K562 (cell line): ENCODE measurements around the gene RNASEH2C. TPM values are rescaled to one million over a fixed set of nuclear protein-coding genes. Genes with fewer than 3 reads are reported as not detected.

Source experiments
- ATAC-seq: fragments of 200-7000 bp; cut with Tn5 transposase; 3 replicates; pipeline ENCODE4 v1.9.1; 2020; ENCODE audit warnings: moderate library complexity
- BruUV-seq: library from RNA; stranded (reverse); fragments of 400-500 nt; replicated peaks from 2 replicates; lab custom pipeline; 2021; lab: Mats Ljungman, UMichigan
- CTCF ChIA-PET: fragments of 300-600 bp; formaldehyde crosslinking; extraction: SDS; loops from one replicate; lab custom pipeline; 2021; ENCODE audit warnings: low intra/inter-chr PET ratio; lab: Yijun Ruan, JAX
- POLR2A ChIA-PET: fragments of 300-600, 350-650 bp; sonication (Branson Sonifier 250); formaldehyde crosslinking; extraction: SDS; loops from one replicate; lab custom pipeline; 2021; ENCODE audit warnings: antibody characterized with exemption, inconsistent platforms; lab: Yijun Ruan, JAX
- DNase-seq, 4 experiments: peaks; one replicate each; pipeline versions ENCODE4 v3.0.0 to v3.0.0-alpha.2; 2011 to 2018; ENCODE audit warnings: low spot score in 3 of 4, mixed read lengths in 3 of 4; ENCODE audit errors: extremely low read depth in 1 of 4
- FAIRE-seq: peaks from 2 replicates; lab custom pipeline; 2011; peaks lifted over from hg19 to GRCh38; lab: Jason Lieb, UNC
- H2AFZ ChIP-seq: 2 replicates; pipeline ENCODE4 v1.6.0; 2011; ENCODE audit warnings: low read depth, low read length, control low read depth, inconsistent platforms
- H3K27ac ChIP-seq: fragments of 200-600 bp; 3 replicates; pipeline ENCODE4 v1.8.0; 2011; ENCODE audit warnings: low read depth, mild to moderate bottlenecking, control low read depth, inconsistent platforms, low read length, moderate library complexity, mixed read lengths; ENCODE audit errors: extremely low read depth
- H3K27me3 ChIP-seq, 2 experiments: fragments of 300-600 bp in 1 of 2; 2 replicates in 1 of 2; 3 replicates in 1 of 2; pipeline versions ENCODE4 v1.6.0 to v1.8.0; 2011; ENCODE audit warnings: inconsistent platforms in 2 of 2, low read length in 2 of 2, mild to moderate bottlenecking in 1 of 2, mixed read lengths in 1 of 2, moderate library complexity in 1 of 2; ENCODE audit not compliant: control insufficient read depth in 2 of 2, insufficient read depth in 2 of 2
- H3K36me3 ChIP-seq: fragments of 300-600 bp; 3 replicates; pipeline ENCODE4 v1.8.0; 2011; ENCODE audit warnings: mild to moderate bottlenecking, low read length, inconsistent platforms; ENCODE audit not compliant: control insufficient read depth, insufficient read depth
- H3K4me1 ChIP-seq, 2 experiments: fragments of 200-600 bp in 1 of 2; replicated peaks in 1 of 2; 2 replicates in 1 of 2; 3 replicates in 1 of 2; pipeline versions ENCODE4 v1.5.1 to v1.8.0; 2011; ENCODE audit warnings: inconsistent platforms in 2 of 2, low read length in 2 of 2, mild to moderate bottlenecking in 1 of 2, mixed read lengths in 1 of 2, moderate library complexity in 1 of 2; ENCODE audit not compliant: control insufficient read depth in 2 of 2, insufficient read depth in 2 of 2
- H3K4me2 ChIP-seq: 2 replicates; pipeline ENCODE4 v1.6.1; 2011; ENCODE audit warnings: low read length, control low read depth, inconsistent platforms, mixed read lengths; ENCODE audit not compliant: insufficient read depth
- H3K4me3 ChIP-seq: fragments of 200-600 bp; sonication (generic), shearing (Covaris generic); 2 replicates; pipeline ENCODE4 v1.5.1; 2016; ENCODE audit warnings: control low read depth, inconsistent platforms
- H3K79me2 ChIP-seq: fragments of 200-600 bp; 3 replicates; pipeline ENCODE4 v1.8.0; 2011; ENCODE audit warnings: low read length, inconsistent platforms; ENCODE audit not compliant: control insufficient read depth, insufficient read depth
- H3K9ac ChIP-seq, 2 experiments: 2 replicates each; pipeline versions ENCODE4 v1.6.0 to v1.6.1; 2011; ENCODE audit warnings: low read depth in 2 of 2, low read length in 2 of 2, control low read depth in 1 of 2, inconsistent platforms in 1 of 2, mild to moderate bottlenecking in 1 of 2, mixed read lengths in 1 of 2; ENCODE audit not compliant: insufficient read depth in 1 of 2
- H3K9me1 ChIP-seq: one replicate; pipeline ENCODE4 v1.6.0; 2011; ENCODE audit warnings: inconsistent platforms, mild to moderate bottlenecking, low read length, moderate library complexity; ENCODE audit not compliant: control insufficient read depth, insufficient read depth
- H3K9me3 ChIP-seq: replicated peaks from 2 replicates; pipeline ENCODE4 v1.5.1; 2011; ENCODE audit warnings: low read depth, low read length, inconsistent platforms; ENCODE audit not compliant: control insufficient read depth, insufficient read depth
- H4K20me1 ChIP-seq: replicated peaks from 2 replicates; pipeline ENCODE4 v1.6.1; 2011; ENCODE audit warnings: low read length, inconsistent platforms, mixed read lengths; ENCODE audit not compliant: control insufficient read depth, insufficient read depth
- ASH1L ChIP-seq: fragments of 450-650 bp; IDR thresholded peaks from 2 replicates; pipeline ENCODE4 v1.6.1; 2018; ENCODE audit warnings: borderline replicate concordance, mild to moderate bottlenecking, low read depth; ENCODE audit not compliant: partially characterized antibody
- POLR2A ChIP-seq: fragments of 450-650 bp; conservative IDR thresholded peaks from 2 replicates; pipeline ENCODE4 v1.6.1; 2016
- POLR2G ChIP-seq: fragments of 200-400 bp; formaldehyde crosslinking; IDR thresholded peaks from 2 replicates; pipeline ENCODE4 v1.6.1; 2017; ENCODE audit warnings: low read depth, mild to moderate bottlenecking, antibody characterized with exemption, low read length, moderate library complexity
- WGBS: fragments of 100-300 bp; shearing (Covaris generic); methylation state at CpG from one replicate; pipeline ENCODE4 v1.1.6; 2016; ENCODE audit warnings: low coverage, mixed read lengths; ENCODE audit not compliant: insufficient coverage; ENCODE audit errors: missing lambda C conversion rate; 5-methylcytosine and 5-hydroxymethylcytosine counted together
- in situ Hi-C: fragments of 300-500 bp; cut with MboI; formaldehyde crosslinking; loops from 4 replicates; pipeline ENCODE4 v1.15.0; 2018; ENCODE audit warnings: inconsistent platforms, mixed read lengths
- intact Hi-C: fragments of 100-400 bp; cut with micrococcal nuclease; formaldehyde crosslinking; loops from 2 replicates; pipeline ENCODE4 v1.14.2; 2022
- polyA plus RNA-seq, 8 experiments: library from polyadenylated mRNA; depleted of rRNA in 4 of 8; stranded (reverse) in 5 of 8; unstranded in 3 of 8; fragments of >200 nt; fragmentation: Nextera tagmentation in 2 of 8; fragmentation: Illumina TruSeq in 1 of 8; extraction: Ambion mirVana in 2 of 8; extraction: Trizol in 1 of 8; gene quantifications; 2 replicates each; pipeline versions ENCODE4 v1.2.1 to v1.2.3, GENCODE V29; 2011 to 2014; ENCODE audit warnings: inconsistent platforms in 1 of 8, missing spikeins in 1 of 8
- total RNA-seq, 7 experiments: library from RNA; depleted of rRNA in 6 of 7; stranded (reverse); fragments of >200 nt in 6 of 7; fragmentation: Illumina TruSeq in 2 of 7; extraction: Trizol in 2 of 7; gene quantifications; 2 replicates each; pipeline versions ENCODE4 v1.2.1 to v1.2.3, GENCODE V29; 2011 to 2021; ENCODE audit warnings: low replicate concordance in 1 of 7

Gene RNASEH2C
- total and polyA plus RNA-seq, 9 of the 15 experiments (the other 6 are each of a cell fraction or from before 2014, with no cell fraction given): 5.4 to 78.2 (median 15.6) TPM

- Histone ChIP-seq H4K20me1 (peaks cover 14% of the 10 kb centered on the region), H3K9me3 (no peaks in the 10 kb centered on the region), H2AFZ (no peak overlapping the region), H3K9ac (no peak overlapping the region), H3K27ac (no peak overlapping the region), H3K4me1 (peaks cover 24 to 35% of the 10 kb centered on the region in 2 experiments), H3K4me3 (no peak overlapping the region), H3K9me1 (peaks cover 3% of the 10 kb centered on the region)
- in situ Hi-C loops (loop anchor here (5.0 to 10.0 kb wide), 2 partner anchors 108 to 280 kb away; no protein-coding TSS in a partner anchor), intact Hi-C loops (loop anchor here (5.0 kb wide), 2 partner anchors 58 to 173 kb away; partner anchors contain the start of gene FIBP)
- no TSS peak for BruUV-seq
- CTCF ChIA-PET: no interaction called here
- ATAC-seq: no peak
- POLR2A ChIA-PET: interaction anchor here (2.0 kb wide), 1 partner anchor 8 kb away, joined by 5 read pairs; no protein-coding TSS in a partner anchor
- 0 out of 2 replicates have a peak, but pooled peaks have one; percentile 13 for TF ChIP-seq POLR2A
- no peak for TF ChIP-seq ASH1L
- peak; percentile 48 for TF ChIP-seq POLR2G
- TF ChIP-seq, all 486 proteins: peak for 2
- no peaks in the 10 kb centered on the region for H3K27me3 ChIP-seq
- H3K4me2 ChIP-seq: no peak overlapping the region
- WGBS: 95% methylated on average over 12 of the region's 16 CpGs
- FAIRE-seq: no peak
- DNase-seq: no peak
- H3K36me3 ChIP-seq: peaks cover 67% of the 10 kb centered on the region
- H3K79me2 ChIP-seq: peaks cover 24% of the 10 kb centered on the region
Observed at GRCh38 chr11:65714433-65714832, 6.2 kb downstream of the RNASEH2C start.
